Measurements from ENCODE around the gene TMEM87B.

DNA sequence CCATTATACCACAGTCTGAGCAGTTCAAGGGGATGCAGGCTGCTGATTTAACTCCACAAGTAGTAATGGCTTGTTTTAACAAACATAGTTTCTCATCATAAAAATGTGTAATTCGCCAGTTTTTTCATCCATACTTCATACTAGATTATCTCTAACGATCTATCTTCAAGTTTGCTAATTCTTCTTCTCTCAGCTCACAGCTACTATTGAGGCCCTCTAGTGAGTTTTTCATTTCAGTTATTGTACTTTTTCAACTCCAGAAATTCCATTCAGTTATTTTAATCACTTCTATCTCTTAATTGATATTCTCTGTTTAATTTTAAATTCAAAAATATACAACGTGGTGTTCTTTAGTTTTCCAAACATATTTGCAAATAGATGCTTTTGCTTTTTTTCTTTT lies 20.1 kb upstream of the TMEM87B start:
- TF ChIP-seq, protein P1, sequence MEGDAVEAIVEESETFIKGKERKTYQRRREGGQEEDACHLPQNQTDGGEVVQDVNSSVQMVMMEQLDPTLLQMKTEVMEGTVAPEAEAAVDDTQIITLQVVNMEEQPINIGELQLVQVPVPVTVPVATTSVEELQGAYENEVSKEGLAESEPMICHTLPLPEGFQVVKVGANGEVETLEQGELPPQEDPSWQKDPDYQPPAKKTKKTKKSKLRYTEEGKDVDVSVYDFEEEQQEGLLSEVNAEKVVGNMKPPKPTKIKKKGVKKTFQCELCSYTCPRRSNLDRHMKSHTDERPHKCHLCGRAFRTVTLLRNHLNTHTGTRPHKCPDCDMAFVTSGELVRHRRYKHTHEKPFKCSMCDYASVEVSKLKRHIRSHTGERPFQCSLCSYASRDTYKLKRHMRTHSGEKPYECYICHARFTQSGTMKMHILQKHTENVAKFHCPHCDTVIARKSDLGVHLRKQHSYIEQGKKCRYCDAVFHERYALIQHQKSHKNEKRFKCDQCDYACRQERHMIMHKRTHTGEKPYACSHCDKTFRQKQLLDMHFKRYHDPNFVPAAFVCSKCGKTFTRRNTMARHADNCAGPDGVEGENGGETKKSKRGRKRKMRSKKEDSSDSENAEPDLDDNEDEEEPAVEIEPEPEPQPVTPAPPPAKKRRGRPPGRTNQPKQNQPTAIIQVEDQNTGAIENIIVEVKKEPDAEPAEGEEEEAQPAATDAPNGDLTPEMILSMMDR (IDR thresholded peaks at IDR 0.05), result no peak
- no peak for TF ChIP-seq POLR2A (IDR thresholded peaks at IDR 0.05)

Data from adrenal gland (tissue), 5 donors.